H1 (cell line): ENCODE results near the gene BHLHE23. TPM values are rescaled to one million over a fixed set of nuclear protein-coding genes. Genes with fewer than 3 reads are reported as not detected.

Experiments
- CTCF ChIA-PET: fragments of 300-600 bp; sonication (Branson Sonifier 250); formaldehyde crosslinking; loops from one replicate; lab custom pipeline; 2021; ENCODE audit not compliant: partially characterized antibody; lab: Charles Lee
- POLR2A ChIA-PET: fragments of 300-600 bp; sonication (Branson Sonifier 250); formaldehyde crosslinking; loops from one replicate; lab custom pipeline; 2021; ENCODE audit warnings: inconsistent platforms; ENCODE audit not compliant: partially characterized antibody; lab: Charles Lee
- DNase-seq, 2 experiments: peaks; one replicate each; pipeline versions ENCODE4 v3.0.0 to v3.0.0-alpha.2; 2010 to 2022; ENCODE audit warnings: low spot score in 2 of 2, low read depth in 1 of 2, mixed read lengths in 1 of 2
- FAIRE-seq: peaks from 2 replicates; lab custom pipeline; 2011; peaks lifted over from hg19 to GRCh38; lab: Jason Lieb, UNC
- H2AFZ ChIP-seq: 2 replicates; pipeline ENCODE4 v1.8.1; 2012; ENCODE audit warnings: low read length, inconsistent platforms
- H2AK5ac ChIP-seq: 2 replicates; pipeline ENCODE4 v1.6.1; 2013; ENCODE audit warnings: low read depth, low read length
- H2BK120ac ChIP-seq: replicated peaks from 2 replicates; pipeline ENCODE3; 2013; ENCODE audit warnings: low read depth, low read length, inconsistent platforms
- H2BK12ac ChIP-seq: 2 replicates; pipeline ENCODE4 v1.6.1; 2013; ENCODE audit warnings: low read depth, low read length
- H2BK15ac ChIP-seq: 2 replicates; pipeline ENCODE4 v1.6.1; 2013; ENCODE audit warnings: low read length
- H2BK20ac ChIP-seq: 2 replicates; pipeline ENCODE4 v1.6.1; 2013; ENCODE audit warnings: low read length
- H2BK5ac ChIP-seq: 2 replicates; pipeline ENCODE4 v1.6.1; 2013; ENCODE audit warnings: low read depth, low read length
- H3K14ac ChIP-seq: 2 replicates; pipeline ENCODE4 v1.6.1; 2013; ENCODE audit warnings: inconsistent platforms; ENCODE audit not compliant: insufficient read length
- H3K18ac ChIP-seq: 2 replicates; pipeline ENCODE4 v1.6.1; 2013; ENCODE audit warnings: low read length; ENCODE audit errors: extremely low read depth
- H3K23ac ChIP-seq: 2 replicates; pipeline ENCODE4 v1.6.1; 2013; ENCODE audit warnings: inconsistent platforms; ENCODE audit not compliant: insufficient read length
- H3K23me2 ChIP-seq: 2 replicates; pipeline ENCODE4 v1.6.1; 2013; ENCODE audit warnings: low read depth, low read length
- H3K27ac ChIP-seq: 2 replicates; pipeline ENCODE4 v1.6.1; 2011; ENCODE audit warnings: low read depth, low read length, inconsistent platforms
- H3K27me3 ChIP-seq, 4 experiments: replicated peaks in 1 of 4; 1 replicate in 1 of 4; 2 replicates in 3 of 4; pipeline versions ENCODE4 v1.6.1 to v1.8.1; 2011 to 2013; ENCODE audit warnings: low read length in 3 of 4, mild to moderate bottlenecking in 3 of 4, inconsistent platforms in 2 of 4, mixed read lengths in 2 of 4, moderate library complexity in 1 of 4; ENCODE audit not compliant: control insufficient read depth in 3 of 4, insufficient read depth in 3 of 4; ENCODE audit errors: extremely low read depth in 1 of 4
- H3K36me3 ChIP-seq, 4 experiments: 2 replicates each; pipeline versions ENCODE4 v1.6.1 to v1.8.1; 2011 to 2013; ENCODE audit warnings: mild to moderate bottlenecking in 4 of 4, low read length in 3 of 4, moderate library complexity in 2 of 4, control low read depth in 1 of 4, inconsistent platforms in 1 of 4; ENCODE audit not compliant: insufficient read depth in 4 of 4, control insufficient read depth in 2 of 4
- H3K4ac ChIP-seq: replicated peaks from 2 replicates; pipeline ENCODE3; 2013; ENCODE audit warnings: low read length, low read depth, mixed read lengths, inconsistent platforms; ENCODE audit not compliant: insufficient read length
- H3K4me1 ChIP-seq, 4 experiments: replicated peaks in 1 of 4; 1 replicate in 1 of 4; 2 replicates in 3 of 4; pipeline versions ENCODE4 v1.6.1 to v1.8.1; 2011 to 2013; ENCODE audit warnings: low read length in 3 of 4, inconsistent platforms in 2 of 4, mixed read lengths in 1 of 4; ENCODE audit not compliant: insufficient read depth in 4 of 4, control insufficient read depth in 3 of 4
- H3K4me2 ChIP-seq, 2 experiments: 2 replicates each; pipeline versions ENCODE4 v1.6.1 to v1.8.1; 2011 to 2013; ENCODE audit warnings: low read depth in 2 of 2, low read length in 2 of 2, control low read depth in 1 of 2, inconsistent platforms in 1 of 2, mild to moderate bottlenecking in 1 of 2; ENCODE audit not compliant: insufficient read depth in 1 of 2
- H3K4me3 ChIP-seq, 4 experiments: fragments of 200-600, 300-600 bp in 1 of 4; sonication (generic), shearing (Covaris generic), sonication (Bioruptor Twin) in 1 of 4; 2 replicates each; pipeline versions ENCODE4 v1.5.1 to v1.8.1; 2011 to 2016; ENCODE audit warnings: low read length in 4 of 4, low read depth in 3 of 4, control low read depth in 2 of 4, inconsistent platforms in 2 of 4, mild to moderate bottlenecking in 2 of 4, mixed read lengths in 1 of 4, moderate library complexity in 1 of 4; ENCODE audit not compliant: insufficient read depth in 2 of 4; ENCODE audit errors: extremely low read depth in 1 of 4
- H3K56ac ChIP-seq: replicated peaks from 2 replicates; pipeline ENCODE3; 2013; ENCODE audit warnings: low read depth, mild to moderate bottlenecking, mixed read lengths, low read length, inconsistent platforms; ENCODE audit not compliant: insufficient read length
- H3K79me1 ChIP-seq: 2 replicates; pipeline ENCODE4 v1.6.1; 2013; ENCODE audit warnings: low read depth, low read length, control low read depth
- H3K79me2 ChIP-seq, 2 experiments: 2 replicates each; pipeline versions ENCODE4 v1.6.1 to v1.8.1; 2012 to 2013; ENCODE audit warnings: low read length in 2 of 2, mild to moderate bottlenecking in 2 of 2, inconsistent platforms in 1 of 2; ENCODE audit not compliant: insufficient read depth in 2 of 2, control insufficient read depth in 1 of 2
- H3K9ac ChIP-seq, 4 experiments: replicated peaks in 1 of 4; 1 replicate in 1 of 4; 2 replicates in 3 of 4; pipeline versions ENCODE4 v1.6.1 to v1.8.1; 2011 to 2013; ENCODE audit warnings: low read depth in 3 of 4, low read length in 3 of 4, control low read depth in 2 of 4, mild to moderate bottlenecking in 2 of 4, moderate library complexity in 2 of 4, inconsistent platforms in 1 of 4; ENCODE audit errors: extremely low read depth in 1 of 4
- H3K9me3 ChIP-seq, 2 experiments: 2 replicates each; pipeline versions ENCODE4 v1.6.1 to v1.8.1; 2012 to 2013; ENCODE audit warnings: mild to moderate bottlenecking in 2 of 2, moderate library complexity in 2 of 2, control low read depth in 1 of 2, inconsistent platforms in 1 of 2, low read depth in 1 of 2, low read length in 1 of 2, mixed read lengths in 1 of 2; ENCODE audit not compliant: insufficient read depth in 2 of 2
- H4K20me1 ChIP-seq, 2 experiments: replicated peaks in 1 of 2; 2 replicates each; pipeline versions ENCODE3 to v1.8.1; 2011 to 2013; ENCODE audit warnings: inconsistent platforms in 2 of 2, low read length in 2 of 2, mild to moderate bottlenecking in 1 of 2; ENCODE audit not compliant: insufficient read depth in 2 of 2, control insufficient read depth in 1 of 2
- H4K5ac ChIP-seq: 2 replicates; pipeline ENCODE4 v1.6.1; 2013; ENCODE audit warnings: low read length, low read depth, mixed read lengths, inconsistent platforms; ENCODE audit not compliant: insufficient read length
- H4K8ac ChIP-seq: 2 replicates; pipeline ENCODE4 v1.8.0; 2013; ENCODE audit warnings: mild to moderate bottlenecking, moderate library complexity, low read length, inconsistent platforms; ENCODE audit not compliant: insufficient read depth; ENCODE audit errors: extremely low read depth
- H4K91ac ChIP-seq: replicated peaks from 2 replicates; pipeline ENCODE3; 2013; ENCODE audit warnings: low read length, mixed read lengths, inconsistent platforms; ENCODE audit not compliant: insufficient read length
- CEBPB ChIP-seq: IDR thresholded peaks from 2 replicates; pipeline ENCODE4 v1.6.1; 2012; ENCODE audit warnings: low read depth, low read length
- KDM4A ChIP-seq: IDR thresholded peaks from one replicate; pipeline ENCODE4 v1.7.1; 2012; ENCODE audit warnings: low read depth, mild to moderate bottlenecking, moderate library complexity, low read length, inconsistent platforms; ENCODE audit not compliant: severe bottlenecking
- SUZ12 ChIP-seq: fragments of 200-600 bp; sonication (generic); IDR thresholded peaks from 2 replicates; pipeline ENCODE4 v1.6.1; 2012; ENCODE audit warnings: mild to moderate bottlenecking, inconsistent platforms, low read length, moderate library complexity, mixed read lengths
- WGBS, 2 experiments: shearing (Covaris generic) in 1 of 2; methylation state at CpG; one replicate each; pipeline versions ENCODE4 v1.1.6 to v1.1.7; 2013 to 2015; ENCODE audit warnings: low lambda C conversion rate in 2 of 2, mixed read lengths in 2 of 2, inconsistent platforms in 1 of 2, low coverage in 1 of 2, missing lambda C conversion rate in 1 of 2; ENCODE audit not compliant: insufficient replicate concordance in 2 of 2, insufficient coverage in 1 of 2, insufficient read length in 1 of 2; ENCODE audit errors: extremely low coverage in 1 of 2, missing lambda C conversion rate in 1 of 2; 5-methylcytosine and 5-hydroxymethylcytosine counted together
- polyA plus RNA-seq, 7 experiments: library from polyadenylated mRNA; depleted of rRNA in 3 of 7; stranded (reverse) in 5 of 7; unstranded in 2 of 7; fragments of >200 nt in 5 of 7; fragments of 200-250 nt in 2 of 7; gene quantifications; 1 replicate in 5 of 7; 2 replicates in 1 of 7; 4 replicates in 1 of 7; pipeline versions ENCODE4 v1.2.1 to v1.2.3, GENCODE V29; 2011 to 2013; ENCODE audit warnings: missing spikeins in 2 of 7, mixed read lengths in 2 of 7
- total RNA-seq: library from RNA; stranded (reverse); fragmentation: NEBNext Ultra II Directional; extraction: Animal tissue kit (Norgen Biotek cat#: 25700); gene quantifications from 2 replicates; pipeline ENCODE4 v1.2.1, GENCODE V29; 2021

Gene BHLHE23
- total and polyA plus RNA-seq, 2 of the 8 experiments (the other 6 are each of a cell fraction or from before 2014, with no cell fraction given): 0.47 TPM; not detected in 1

- Histone ChIP-seq H3K4ac (no peak overlapping the region), H2BK20ac (no peak overlapping the region), H2BK5ac (no peak overlapping the region), H3K79me2 (no peaks in the 10 kb centered on the region), H2AK5ac (no peak overlapping the region), H3K4me2 (no peak overlapping the region), H2BK120ac (no peak overlapping the region), H3K23ac (no peak overlapping the region), H3K23me2 (peaks cover 4% of the 10 kb centered on the region; the same call in 1 of the 2 replicates), H3K56ac (no peak overlapping the region), H4K5ac (no peak overlapping the region), H3K14ac (no peak overlapping the region), H2BK15ac (no peak overlapping the region), H4K8ac (no peak overlapping the region), H4K20me1 (no peaks in the 10 kb centered on the region), H3K9ac (no peak overlapping the region), H3K18ac (no peak overlapping the region), H3K9me3 (no peaks in the 10 kb centered on the region; a peak in 1 of 4 replicates), H3K27me3 (no peaks in the 10 kb centered on the region; a peak in 2 of 7 replicates), H2BK12ac (no peak overlapping the region), H3K27ac (no peak overlapping the region), H2AFZ (no peak overlapping the region), H3K4me3 (no peak overlapping the region), H4K91ac (no peak overlapping the region), H3K79me1 (no peaks in the 10 kb centered on the region), H3K4me1 (no peaks in the 10 kb centered on the region; a peak in 1 of 7 replicates), H3K36me3 (no peaks in the 10 kb centered on the region)
- ChIA-PET POLR2A (interaction anchor here (1.0 to 1.6 kb wide), 2 partner anchors 17 to 26 kb away, joined by 4 to 5 read pairs; no protein-coding TSS in a partner anchor), CTCF (interaction anchor here (0.6 to 3.5 kb wide), 10 partner anchors 11 to 236 kb away, joined by 3 to 21 read pairs (median 4); no protein-coding TSS in a partner anchor)
- DNase-seq (peak in 1 of 2 experiments; percentile 38), FAIRE-seq (no peak)
- WGBS, 2 experiments: 90% methylated on average over 9 of the region's 11 CpGs; no CpG with 5 or more reads in 1 of the 2 experiments
- no peak for TF ChIP-seq KDM4A
- TF ChIP-seq CEBPB: no peak
- no peak for TF ChIP-seq SUZ12
Measured at GRCh38 chr20:63054681-63055240, 48.0 kb upstream of the BHLHE23 start.
